ENCODE results near the gene MTHFD1L. TPM values are rescaled to one million over a fixed set of nuclear protein-coding genes. Genes with fewer than 3 reads are reported as not detected.

MTHFD1L gene
- total RNA-seq, 2 experiments from 2014 or later, result 155 to 158 TPM

- ChIA-PET POLR2A (interaction anchor here (0.9 kb wide), 1 partner anchor 18 kb away, joined by 3 read pairs; no protein-coding TSS in a partner anchor), CTCF (interaction anchor here (1.2 kb wide), 1 partner anchor 221 kb away, joined by 5 read pairs; no protein-coding TSS in a partner anchor)
- H3K36me3 Mint-ChIP-seq (ENCODE audit: low read depth), result peaks cover 24% of the 10 kb centered on the region
Measured at GRCh38 chr6:151103266-151103665, 237.8 kb downstream of the MTHFD1L start.

GRCh38 chr6:151107897-151108427, 242.5 kb downstream of the MTHFD1L start:
- TF ChIP-seq CTCF (IDR thresholded peaks at IDR 0.05), result no peak
- Mint-ChIP-seq H3K4me3 (no peak overlapping the region), H3K9me3 (no peaks in the 10 kb centered on the region), H3K36me3 (ENCODE audit: low read depth) (no peaks in the 10 kb centered on the region), H3K27me3 (peaks cover 2% of the 10 kb centered on the region), H3K27ac (no peak overlapping the region), H3K4me1 (ENCODE audit: low read depth) (no peaks in the 10 kb centered on the region)
- POLR2A ChIA-PET, result no interaction called here
- ATAC-seq (no peak), DNase-seq (no peak)
- CTCF ChIA-PET, result interaction anchor here (1.0 to 1.5 kb wide), 2 partner anchors 216 to 218 kb away, joined by 4 to 8 read pairs; no protein-coding TSS in a partner anchor
- intact Hi-C loops (cut with micrococcal nuclease), result no loop called here

More at GRCh38 chr6:151103266-151103665, 237.8 kb downstream of the MTHFD1L start:
- intact Hi-C loops (cut with micrococcal nuclease), result no loop called here
- no peak for ATAC-seq
- TF ChIP-seq CTCF (IDR thresholded peaks at IDR 0.05), result no peak
- no peaks in the 10 kb centered on the region for H3K27me3 Mint-ChIP-seq
- H3K4me3 Mint-ChIP-seq, result no peak overlapping the region
- no peak overlapping the region for H3K27ac Mint-ChIP-seq
- DNase-seq, result no peak
- no peaks in the 10 kb centered on the region for H3K9me3 Mint-ChIP-seq
- H3K4me1 Mint-ChIP-seq (ENCODE audit: low read depth), result peaks cover 4% of the 10 kb centered on the region

- ChIA-PET POLR2A (no interaction called here), CTCF (interaction anchor here (1.5 kb wide), 1 partner anchor 216 kb away, joined by 8 read pairs; no protein-coding TSS in a partner anchor)
- H3K36me3 Mint-ChIP-seq (ENCODE audit: low read depth), result no peaks in the 10 kb centered on the region
- TF ChIP-seq CTCF (IDR thresholded peaks at IDR 0.05), result no peak
- H3K4me3 Mint-ChIP-seq, result no peak overlapping the region
- ATAC-seq, result no peak
- intact Hi-C loops (cut with micrococcal nuclease), result no loop called here
- H3K27ac Mint-ChIP-seq, result no peak overlapping the region
- H3K27me3 Mint-ChIP-seq, result peaks cover 2% of the 10 kb centered on the region
- H3K4me1 Mint-ChIP-seq (ENCODE audit: low read depth), result no peaks in the 10 kb centered on the region
- no peaks in the 10 kb centered on the region for H3K9me3 Mint-ChIP-seq
- DNase-seq, result no peak
Measured at GRCh38 chr6:151108548-151108947, 243.0 kb downstream of the MTHFD1L start.

- POLR2A ChIA-PET, result no interaction called here
- Mint-ChIP-seq H3K4me3 (no peak overlapping the region), H3K36me3 (ENCODE audit: low read depth) (no peaks in the 10 kb centered on the region), H3K27ac (no peak overlapping the region), H3K9me3 (no peaks in the 10 kb centered on the region), H3K4me1 (ENCODE audit: low read depth) (no peaks in the 10 kb centered on the region), H3K27me3 (peaks cover 2% of the 10 kb centered on the region)
- DNase-seq, result no peak
- no peak for ATAC-seq
- TF ChIP-seq CTCF (IDR thresholded peaks at IDR 0.05), result no peak
- intact Hi-C loops (cut with micrococcal nuclease), result no loop called here
- CTCF ChIA-PET, result interaction anchor here (1.5 kb wide), 1 partner anchor 215 kb away, joined by 8 read pairs; no protein-coding TSS in a partner anchor
Measured at GRCh38 chr6:151109361-151109760, 243.9 kb downstream of the MTHFD1L start.

GRCh38 chr6:151109869-151110575, 244.5 kb downstream of the MTHFD1L start:
- peaks cover 2% of the 10 kb centered on the region for H3K27me3 Mint-ChIP-seq
- no peak for TF ChIP-seq CTCF (IDR thresholded peaks at IDR 0.05)
- no peaks in the 10 kb centered on the region for H3K4me1 Mint-ChIP-seq (ENCODE audit: low read depth)
- DNase-seq (no peak), ATAC-seq (no peak)
- no peaks in the 10 kb centered on the region for H3K9me3 Mint-ChIP-seq
- ChIA-PET POLR2A (no interaction called here), CTCF (interaction anchor here (0.9 kb wide), 1 partner anchor 215 kb away, joined by 3 read pairs; no protein-coding TSS in a partner anchor)
- intact Hi-C loops (cut with micrococcal nuclease), result no loop called here
- H3K4me3 Mint-ChIP-seq, result no peak overlapping the region
- H3K36me3 Mint-ChIP-seq (ENCODE audit: low read depth), result no peaks in the 10 kb centered on the region
- no peak overlapping the region for H3K27ac Mint-ChIP-seq

All from activated CD8-positive, alpha-beta T cell treated with anti-CD3 and anti-CD28 coated beads for 36 hours (primary cell).